GM12878 (cell line): ENCODE data around the gene INVS. TPM values are rescaled to one million over a fixed set of nuclear protein-coding genes. Genes with fewer than 3 reads are reported as not detected.

Experiments used
- ATF7 ChIP-seq: fragments of 450-650 bp; IDR thresholded peaks from 2 replicates; pipeline ENCODE4 v1.6.1; 2016; ENCODE audit warnings: low read depth, mild to moderate bottlenecking
- E2F4 ChIP-seq: IDR thresholded peaks from 2 replicates; pipeline ENCODE4 v1.6.1; 2012; ENCODE audit warnings: low read depth, low read length, improper control_type of control experiment
- EP300 ChIP-seq, 2 experiments: fragments of 150-350 bp in 1 of 2; IDR thresholded peaks; 2 replicates each; pipeline ENCODE4 v1.6.1; 2011 to 2012; ENCODE audit warnings: low read depth in 2 of 2, low read length in 2 of 2, borderline replicate concordance in 1 of 2, improper control_type of control experiment in 1 of 2, inconsistent platforms in 1 of 2; ENCODE audit not compliant: control insufficient read depth in 1 of 2
- FOXK2 ChIP-seq: fragments of 450-650 bp; IDR thresholded peaks from 2 replicates; pipeline ENCODE4 v1.6.1; 2017; ENCODE audit warnings: mild to moderate bottlenecking, moderate library complexity
- IKZF1 ChIP-seq: fragments of 450-650 bp; conservative IDR thresholded peaks from 2 replicates; pipeline ENCODE4 v1.6.1; 2017; ENCODE audit warnings: antibody characterized with exemption, mild to moderate bottlenecking
- IKZF2 ChIP-seq, 2 experiments: fragments of 450-650 bp; IDR thresholded peaks; 2 replicates each; pipeline ENCODE4 v1.6.1; 2017; ENCODE audit warnings: mild to moderate bottlenecking in 2 of 2, moderate library complexity in 2 of 2
- KAT2A ChIP-seq: conservative IDR thresholded peaks from 2 replicates; pipeline ENCODE4 v1.6.1; 2011; ENCODE audit warnings: low read depth, low read length; ENCODE audit not compliant: control insufficient read depth
- KLF5 ChIP-seq: fragments of 450-650 bp; IDR thresholded peaks from 2 replicates; pipeline ENCODE4 v1.6.1; 2014; ENCODE audit warnings: mild to moderate bottlenecking; ENCODE audit not compliant: partially characterized antibody
- LARP7 ChIP-seq: fragments of 450-650 bp; IDR thresholded peaks from 2 replicates; pipeline ENCODE4 v1.6.1; 2017; ENCODE audit warnings: mild to moderate bottlenecking
- NFIC ChIP-seq: IDR thresholded peaks from 2 replicates; pipeline ENCODE4 v1.6.1; 2012; ENCODE audit warnings: low read depth, mild to moderate bottlenecking, inconsistent platforms, low read length, moderate library complexity
- PAX5 ChIP-seq: IDR thresholded peaks from 2 replicates; pipeline ENCODE4 v1.6.1; 2011; ENCODE audit warnings: low read depth, low read length, borderline replicate concordance
- POLR2AphosphoS2 ChIP-seq: IDR thresholded peaks from 2 replicates; pipeline ENCODE4 v1.6.1; 2011; ENCODE audit warnings: low read depth, mild to moderate bottlenecking, low read length, improper control_type of control experiment, moderate library complexity
- POLR2AphosphoS5 ChIP-seq: IDR thresholded peaks from 2 replicates; pipeline ENCODE4 v1.6.1; 2011; ENCODE audit warnings: mild to moderate bottlenecking, low read length, inconsistent platforms
- POU2F2 ChIP-seq: IDR thresholded peaks from 3 replicates; pipeline ENCODE4 v1.6.1; 2011; ENCODE audit warnings: low read depth, mild to moderate bottlenecking, low read length, borderline replicate concordance
- RBBP5 ChIP-seq: fragments of 200-600 bp; sonication (generic); conservative IDR thresholded peaks from 2 replicates; pipeline ENCODE4 v1.6.1; 2016
- SREBF2 ChIP-seq: IDR thresholded peaks from 2 replicates; pipeline ENCODE4 v1.6.1; 2012; ENCODE audit warnings: mild to moderate bottlenecking, low read length
- SUPT20H ChIP-seq: IDR thresholded peaks from 2 replicates; pipeline ENCODE4 v1.6.1; 2011; ENCODE audit warnings: low read depth, mild to moderate bottlenecking, low read length, moderate library complexity, borderline replicate concordance; ENCODE audit not compliant: control insufficient read depth
- TCF12 ChIP-seq: IDR thresholded peaks from 2 replicates; pipeline ENCODE4 v1.6.1; 2011; ENCODE audit warnings: low read depth, mild to moderate bottlenecking, low read length
- WRNIP1 ChIP-seq: IDR thresholded peaks from 2 replicates; pipeline ENCODE4 v1.6.1; 2011; ENCODE audit warnings: low read depth, low read length, improper control_type of control experiment, borderline replicate concordance
- YY1 ChIP-seq: IDR thresholded peaks from 2 replicates; pipeline ENCODE4 v1.6.1; 2011; ENCODE audit warnings: low read depth, mild to moderate bottlenecking, low read length
- ZNF592 ChIP-seq: fragments of 450-650 bp; IDR thresholded peaks from 2 replicates; pipeline ENCODE4 v1.6.1; 2017; ENCODE audit warnings: mild to moderate bottlenecking, moderate library complexity
- polyA plus RNA-seq, 11 experiments: library from polyadenylated mRNA; depleted of rRNA in 4 of 11; unstranded in 6 of 11; stranded (reverse) in 5 of 11; fragments of >200 nt; fragmentation: Nextera tagmentation in 4 of 11; fragmentation: Illumina TruSeq in 1 of 11; extraction: Ambion mirVana in 4 of 11; extraction: Trizol in 1 of 11; gene quantifications; 1 replicate in 1 of 11; 2 replicates in 10 of 11; pipeline versions ENCODE4 v1.2.1 to v1.2.3, GENCODE V29; 2011 to 2016; ENCODE audit warnings: inconsistent platforms in 2 of 11, missing spikeins in 2 of 11, low read depth in 1 of 11
- total RNA-seq, 4 experiments: library from RNA; depleted of rRNA in 3 of 4; stranded (reverse); fragments of >200 nt in 3 of 4; fragmentation: Illumina TruSeq in 1 of 4; extraction: Trizol in 1 of 4; gene quantifications; 2 replicates each; pipeline versions ENCODE4 v1.2.1 to v1.2.3, GENCODE V29; 2013 to 2021
- TF ChIP-seq, protein P1 (sequence below): IDR thresholded peaks from 2 replicates; pipeline ENCODE4 v1.6.1; 2011; ENCODE audit warnings: borderline replicate concordance, low read depth, mild to moderate bottlenecking, moderate library complexity, mixed read lengths, low read length; ENCODE audit not compliant: insufficient read depth; ENCODE audit errors: extremely low read length
- TF ChIP-seq, protein P2 (sequence below): fragments of 450-650 bp; IDR thresholded peaks from 2 replicates; pipeline ENCODE4 v1.6.1; 2017; ENCODE audit warnings: antibody characterized with exemption, mild to moderate bottlenecking, moderate library complexity

INVS gene
- total and polyA plus RNA-seq, 10 of the 15 experiments (the other 5 are each of a cell fraction or from before 2014, with no cell fraction given): 0.93 to 20.8 (median 13.2) TPM

- TF ChIP-seq ATF7 (peak; percentile 82), E2F4 (no peak), KAT2A (no peak), TCF12 (peak; percentile 91), IKZF2 (IDR thresholded peaks at IDR 0.05) (peak; percentile 89 to 91), IKZF1 (peak; percentile 63), EP300 (IDR thresholded peaks at IDR 0.05; ENCODE audit: borderline replicate concordance in 1 of 2, control insufficient read depth in 1 of 2, low read depth in 2 of 2, low read length in 2 of 2) (peak; percentile 95 to 99), KLF5 (no peak), ZNF592 (0 out of 2 replicates have a peak, but pooled peaks have one; percentile 53), POU2F2 (peak; percentile 84; the same call in 2 of the 3 replicates), POLR2AphosphoS5 (no peak), SUPT20H (no peak), POLR2AphosphoS2 (no peak), NFIC (peak; percentile 97), FOXK2 (no peak), LARP7 (no peak), YY1 (no peak), RBBP5 (no peak), WRNIP1 (no peak), SREBF2 (no peak), PAX5 (peak; percentile 86)
- TF ChIP-seq, protein P1, sequence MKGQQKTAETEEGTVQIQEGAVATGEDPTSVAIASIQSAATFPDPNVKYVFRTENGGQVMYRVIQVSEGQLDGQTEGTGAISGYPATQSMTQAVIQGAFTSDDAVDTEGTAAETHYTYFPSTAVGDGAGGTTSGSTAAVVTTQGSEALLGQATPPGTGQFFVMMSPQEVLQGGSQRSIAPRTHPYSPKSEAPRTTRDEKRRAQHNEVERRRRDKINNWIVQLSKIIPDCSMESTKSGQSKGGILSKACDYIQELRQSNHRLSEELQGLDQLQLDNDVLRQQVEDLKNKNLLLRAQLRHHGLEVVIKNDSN: no peak
- TF ChIP-seq, protein P2, sequence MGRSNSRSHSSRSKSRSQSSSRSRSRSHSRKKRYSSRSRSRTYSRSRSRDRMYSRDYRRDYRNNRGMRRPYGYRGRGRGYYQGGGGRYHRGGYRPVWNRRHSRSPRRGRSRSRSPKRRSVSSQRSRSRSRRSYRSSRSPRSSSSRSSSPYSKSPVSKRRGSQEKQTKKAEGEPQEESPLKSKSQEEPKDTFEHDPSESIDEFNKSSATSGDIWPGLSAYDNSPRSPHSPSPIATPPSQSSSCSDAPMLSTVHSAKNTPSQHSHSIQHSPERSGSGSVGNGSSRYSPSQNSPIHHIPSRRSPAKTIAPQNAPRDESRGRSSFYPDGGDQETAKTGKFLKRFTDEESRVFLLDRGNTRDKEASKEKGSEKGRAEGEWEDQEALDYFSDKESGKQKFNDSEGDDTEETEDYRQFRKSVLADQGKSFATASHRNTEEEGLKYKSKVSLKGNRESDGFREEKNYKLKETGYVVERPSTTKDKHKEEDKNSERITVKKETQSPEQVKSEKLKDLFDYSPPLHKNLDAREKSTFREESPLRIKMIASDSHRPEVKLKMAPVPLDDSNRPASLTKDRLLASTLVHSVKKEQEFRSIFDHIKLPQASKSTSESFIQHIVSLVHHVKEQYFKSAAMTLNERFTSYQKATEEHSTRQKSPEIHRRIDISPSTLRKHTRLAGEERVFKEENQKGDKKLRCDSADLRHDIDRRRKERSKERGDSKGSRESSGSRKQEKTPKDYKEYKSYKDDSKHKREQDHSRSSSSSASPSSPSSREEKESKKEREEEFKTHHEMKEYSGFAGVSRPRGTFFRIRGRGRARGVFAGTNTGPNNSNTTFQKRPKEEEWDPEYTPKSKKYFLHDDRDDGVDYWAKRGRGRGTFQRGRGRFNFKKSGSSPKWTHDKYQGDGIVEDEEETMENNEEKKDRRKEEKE: no peak
Measured at GRCh38 chr9:100084734-100085133, 14.3 kb upstream of the INVS start (continued).
